Activated CD4-positive, CD25-positive, alpha-beta regulatory T cell (primary cell): Measurements from ENCODE around the gene MYO7B.

ENCODE experiments used
- DNase-seq, 4 experiments: peaks; one replicate each; lab custom pipeline; 2025; lab: John Stamatoyannopoulos, UW

Gene MYO7B

GRCh38 chr2:127588241-127588640, 52.8 kb downstream of the MYO7B start:
- no peak for DNase-seq

DNA sequence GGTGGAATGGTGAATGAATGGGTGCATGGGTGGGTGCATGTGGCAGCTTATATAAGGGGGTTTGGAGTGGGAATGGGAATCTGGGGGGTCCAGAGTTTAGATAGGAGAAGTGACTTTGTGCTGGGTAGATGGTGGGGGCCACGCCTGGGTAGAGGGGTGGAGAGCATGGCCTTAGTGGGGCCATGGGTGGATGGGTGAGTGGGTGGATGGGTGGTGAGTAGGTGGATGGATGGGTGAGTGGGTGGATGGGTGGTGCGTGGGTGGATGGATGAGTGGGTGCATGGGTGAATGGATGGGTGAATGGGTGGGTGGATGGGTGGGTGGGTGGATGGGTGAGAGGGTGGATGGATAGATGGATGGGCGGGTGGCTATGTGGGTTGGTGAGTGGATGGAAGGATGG, 53.9 kb downstream of the MYO7B start:
- DNase-seq: no peak

DNA sequence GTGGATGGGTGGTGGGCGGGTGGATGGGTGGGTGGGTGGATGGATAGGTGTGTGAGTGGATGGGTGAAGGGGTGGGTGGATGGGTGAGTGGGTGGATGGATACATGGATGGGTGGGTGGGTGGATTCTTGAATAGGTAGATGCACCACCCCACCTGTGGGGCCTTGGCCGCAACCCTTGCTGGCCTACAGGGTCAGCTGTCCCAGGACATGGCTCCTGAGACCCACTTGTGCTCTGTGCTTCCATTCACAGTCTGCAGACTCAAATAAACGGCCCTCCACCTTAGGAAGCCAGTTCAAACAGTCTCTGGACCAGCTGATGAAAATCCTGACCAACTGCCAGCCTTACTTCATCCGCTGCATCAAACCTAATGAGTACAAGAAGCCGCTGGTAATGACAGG, 54.4 kb downstream of the MYO7B start:
- no peak for DNase-seq

- no peak for DNase-seq
Observed at GRCh38 chr2:127590386-127591190, 55.1 kb downstream of the MYO7B start.

DNA sequence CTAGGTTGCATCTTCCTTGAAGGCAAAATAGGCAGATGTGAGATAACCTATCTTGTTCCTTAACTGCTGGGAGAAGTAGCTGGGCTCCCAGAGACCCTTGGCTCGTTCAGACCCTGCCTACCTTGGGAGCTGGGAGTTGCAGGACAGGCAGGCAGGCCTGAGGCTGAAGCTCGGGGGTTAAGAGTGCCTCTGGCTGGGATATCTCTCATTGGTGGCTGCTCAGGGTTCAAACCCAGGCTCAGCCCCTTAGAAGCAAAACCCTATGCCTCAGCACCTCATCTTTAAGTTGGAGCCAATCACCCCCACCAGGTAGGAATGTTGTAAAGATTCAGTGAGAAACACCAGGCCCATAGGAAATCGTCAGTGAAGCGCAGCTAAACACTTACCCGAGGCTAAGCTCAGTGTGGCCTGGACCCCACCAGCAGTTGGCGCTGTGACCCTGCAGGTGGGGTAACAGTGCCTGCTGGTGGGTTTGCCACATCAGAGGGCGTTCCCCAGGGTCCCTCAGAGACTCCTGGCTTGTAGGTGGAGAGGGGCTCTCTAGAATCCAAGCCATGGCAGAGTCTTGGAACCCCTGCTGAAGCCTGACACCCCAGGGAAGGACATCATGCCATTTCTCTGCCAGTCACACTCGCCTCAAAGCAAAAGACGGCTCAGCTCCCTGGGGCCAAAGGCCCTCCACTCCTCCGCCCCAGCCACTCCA, 55.9 kb downstream of the MYO7B start:
- DNase-seq: peak in 3 of 4 experiments; percentile 17 to 32 (median 27)

GRCh38 chr2:127592761-127593227, 57.3 kb downstream of the MYO7B start:
- no peak for DNase-seq

DNA sequence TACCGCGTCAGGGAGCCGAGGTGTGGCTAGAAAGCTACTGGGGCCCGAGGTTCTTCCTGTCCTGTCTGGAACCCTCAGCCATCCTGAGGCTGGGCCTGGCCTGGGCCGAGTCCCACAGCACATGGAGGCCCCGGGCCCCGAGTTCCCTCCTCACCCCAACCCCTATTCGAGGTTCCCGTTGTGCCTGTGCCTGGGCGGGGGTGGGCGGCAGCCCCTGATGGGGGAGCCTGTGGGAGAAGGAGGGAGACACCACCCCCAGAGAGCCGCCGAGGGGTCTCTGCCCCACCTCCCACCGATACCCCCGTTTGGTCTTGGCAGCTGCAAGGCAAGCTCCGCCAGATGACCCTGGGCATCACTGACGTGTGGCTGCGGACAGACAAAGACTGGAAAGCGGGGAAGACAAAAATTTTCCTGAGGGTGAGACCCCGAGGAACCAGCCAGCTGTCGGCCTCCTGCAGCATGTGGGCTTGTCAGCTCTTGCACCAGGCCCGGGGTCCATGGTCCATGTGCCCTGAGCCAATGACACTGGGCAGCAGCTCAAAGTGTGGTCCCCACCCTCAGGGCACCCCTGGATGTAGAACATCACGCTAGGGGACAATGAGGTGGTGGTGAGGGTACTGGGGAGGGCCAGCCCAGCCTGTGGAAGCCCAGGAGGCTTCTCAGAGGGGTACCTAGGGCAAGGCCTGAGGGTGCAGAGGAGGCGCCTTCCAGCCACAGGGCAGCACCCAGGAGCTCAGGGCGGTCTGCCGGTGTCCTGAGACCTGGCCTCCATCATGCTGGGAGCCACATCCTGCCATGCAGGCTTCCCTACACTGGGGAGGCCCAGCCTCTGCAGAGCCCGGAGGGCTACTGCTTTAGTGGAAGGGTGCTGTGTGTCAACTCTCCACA, 58.0 kb downstream of the MYO7B start:
- DNase-seq: no peak

- DNase-seq: no peak
Observed at GRCh38 chr2:127594116-127594591, 58.7 kb downstream of the MYO7B start.

DNA sequence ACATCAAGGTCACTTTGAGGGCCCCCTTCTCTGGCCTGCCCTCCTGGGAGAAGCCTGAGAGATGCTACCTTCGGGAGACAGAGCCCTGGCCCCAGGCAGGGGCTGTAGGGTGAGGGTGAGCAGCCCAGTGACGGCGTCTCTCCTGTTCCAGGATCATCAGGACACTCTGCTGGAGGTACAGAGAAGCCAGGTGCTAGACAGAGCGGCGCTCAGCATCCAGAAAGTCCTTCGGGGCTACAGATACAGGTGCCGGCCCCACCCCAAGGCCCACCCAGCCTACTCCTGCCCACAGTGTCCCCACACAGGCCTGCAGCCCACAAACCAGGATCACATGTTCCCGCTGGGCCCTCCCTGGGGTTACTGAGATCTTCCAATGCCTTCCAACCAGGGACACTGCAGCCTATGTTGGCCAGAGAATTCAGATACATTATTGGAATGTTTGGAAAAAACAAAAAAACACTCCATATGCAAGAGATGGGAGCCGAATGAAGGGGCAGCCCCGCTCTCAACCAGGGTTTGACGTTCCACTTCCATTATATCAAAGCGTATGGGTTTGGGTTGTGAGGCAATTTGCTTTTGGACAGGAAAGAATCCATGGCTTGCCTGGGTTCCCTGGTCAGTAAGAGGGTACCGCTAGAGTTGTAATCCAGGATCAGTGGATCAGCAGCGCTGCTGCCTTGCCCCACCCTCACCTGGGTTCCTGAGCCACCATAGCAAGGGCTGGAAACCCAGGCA, 61.0 kb downstream of the MYO7B start:
- no peak for DNase-seq

GRCh38 chr2:127597046-127597983, 61.8 kb downstream of the MYO7B start:
- DNase-seq: no peak

- no peak for DNase-seq
Observed at GRCh38 chr2:127597984-127598380, 62.5 kb downstream of the MYO7B start.

DNA sequence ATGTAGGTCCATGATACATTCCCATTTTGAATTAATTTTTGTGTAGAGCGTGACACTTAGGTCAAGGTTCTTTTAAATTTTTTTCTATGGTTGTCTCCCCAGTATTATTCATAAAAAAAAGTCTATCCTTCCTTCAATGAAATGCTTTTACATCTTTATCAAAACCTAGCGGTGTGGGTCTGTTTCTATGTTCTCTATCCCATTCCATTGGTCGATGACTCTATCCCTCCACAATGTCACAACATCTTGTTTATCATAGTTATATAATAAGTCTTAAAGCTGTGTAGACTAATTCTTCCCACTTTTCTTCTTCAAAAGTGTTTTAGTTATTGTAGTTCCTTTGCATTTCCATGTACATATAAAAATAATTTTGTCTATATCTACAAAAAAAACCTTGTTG, 63.2 kb downstream of the MYO7B start:
- DNase-seq: no peak

- DNase-seq: no peak
Observed at GRCh38 chr2:127599211-127599610, 63.7 kb downstream of the MYO7B start.

GRCh38 chr2:127604986-127605385, 69.5 kb downstream of the MYO7B start:
- no peak for DNase-seq

DNA sequence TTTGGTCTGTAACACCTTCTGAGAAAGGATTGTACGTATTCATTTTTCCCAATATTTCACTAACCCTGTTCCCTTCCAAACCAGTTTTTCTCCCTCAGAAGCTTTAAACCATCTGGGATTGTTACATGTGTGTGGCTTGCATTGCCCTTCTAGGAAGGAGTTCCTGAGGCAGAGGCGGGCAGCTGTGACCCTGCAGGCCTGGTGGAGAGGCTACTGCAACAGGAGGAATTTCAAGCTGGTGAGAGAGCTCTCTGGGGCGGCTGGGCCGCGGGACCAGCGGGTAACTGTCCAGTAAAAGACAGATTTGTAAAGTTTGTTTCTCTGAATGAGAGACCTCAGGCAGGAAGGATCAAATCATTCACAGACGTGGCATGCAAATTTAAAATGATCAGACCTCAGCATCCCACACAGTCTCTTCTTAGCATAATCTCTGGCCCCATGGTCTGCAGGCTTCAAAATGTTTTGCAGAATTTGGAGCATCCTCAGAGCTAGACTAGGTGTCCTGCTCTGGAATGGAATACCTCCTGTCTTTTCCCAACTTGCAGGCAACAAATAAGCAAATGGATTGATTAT, 70.3 kb downstream of the MYO7B start:
- no peak for DNase-seq

- DNase-seq: no peak
Observed at GRCh38 chr2:127606625-127607398, 71.3 kb downstream of the MYO7B start.

- no peak for DNase-seq
Observed at GRCh38 chr2:127607399-127607908, 72.0 kb downstream of the MYO7B start.

DNA sequence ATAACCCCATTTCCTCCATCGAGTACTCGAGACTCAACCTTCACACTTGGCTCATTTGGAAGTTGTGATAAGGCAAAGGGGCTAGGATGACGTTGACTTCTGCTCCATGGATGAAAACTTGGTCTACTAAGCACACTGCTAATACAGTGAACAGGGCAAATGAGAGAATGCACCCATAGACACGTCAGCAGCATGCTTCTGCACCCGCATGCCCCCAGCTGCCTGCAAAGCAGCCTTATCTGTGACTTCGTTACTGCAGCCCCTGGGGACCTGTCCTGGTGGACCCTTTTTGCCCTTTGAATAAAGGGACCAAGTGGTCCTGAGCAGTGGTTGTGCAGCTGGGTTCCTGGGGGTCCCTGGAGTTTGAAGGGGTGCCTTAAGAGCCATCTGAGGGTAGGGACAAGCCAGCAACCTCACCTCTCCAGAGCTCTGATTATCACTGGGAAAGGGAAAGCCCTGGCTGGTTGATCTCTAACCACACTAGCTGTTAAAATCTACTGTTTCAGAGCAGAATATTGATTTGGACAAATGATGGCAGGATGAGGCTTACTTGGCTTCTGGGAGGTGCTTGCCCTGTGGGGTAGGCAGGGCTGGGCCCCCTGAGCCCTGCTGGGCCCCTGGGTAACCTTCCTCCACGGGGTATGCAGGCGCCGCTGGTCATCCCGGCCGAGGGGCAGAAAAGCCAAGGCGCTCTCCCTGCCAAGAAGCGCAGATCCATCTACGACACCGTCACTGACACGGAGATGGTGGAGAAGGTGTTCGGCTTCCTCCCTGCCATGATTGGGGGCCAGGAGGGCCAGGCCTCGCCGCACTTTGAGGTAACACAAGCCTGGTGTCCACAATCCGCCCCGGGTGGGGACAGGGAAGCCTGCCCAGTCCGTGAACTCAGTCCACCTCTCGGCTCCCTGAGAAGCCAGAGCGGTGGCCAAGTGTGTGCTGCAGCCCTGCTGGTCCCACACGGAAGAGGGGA, 72.9 kb downstream of the MYO7B start:
- no peak for DNase-seq
